Kidney (tissue), 14 donors: ENCODE measurements around the gene MAN1B1. TPM values are rescaled to one million over a fixed set of nuclear protein-coding genes. Genes with fewer than 3 reads are reported as not detected.
A peak's percentile ranks its signal among the peaks of the same experiment; 100 is the strongest.

Experiments used
- DNase-seq, 5 donors: peaks; one replicate each; pipeline ENCODE4 v3.0.0-alpha.2; 2013 to 2020
- FAIRE-seq: peaks from 2 replicates; lab custom pipeline; 2012; peaks lifted over from hg19 to GRCh38; lab: Jason Lieb, UNC
- H3K27ac ChIP-seq, 2 donors: one replicate each; pipeline ENCODE4 v1.7.0; 2013; ENCODE audit warnings: low read depth in 2 of 2, low read length in 2 of 2, inconsistent platforms in 1 of 2
- H3K27me3 ChIP-seq: one replicate; pipeline ENCODE4 v1.7.1; 2013; ENCODE audit warnings: low read length, inconsistent platforms; ENCODE audit not compliant: control insufficient read depth, insufficient read depth
- H3K36me3 ChIP-seq, 3 donors: one replicate each; pipeline versions ENCODE4 v1.7.0 to v1.7.1; 2013; ENCODE audit warnings: low read length in 3 of 3, control low read depth in 1 of 3, inconsistent platforms in 1 of 3; ENCODE audit not compliant: insufficient read depth in 3 of 3, control insufficient read depth in 2 of 3
- H3K4me1 ChIP-seq, 3 donors: one replicate each; pipeline versions ENCODE4 v1.7.0 to v1.7.1; 2013; ENCODE audit warnings: low read length in 3 of 3, inconsistent platforms in 1 of 3, low read depth in 1 of 3; ENCODE audit not compliant: control insufficient read depth in 2 of 3, insufficient read depth in 2 of 3
- H3K4me3 ChIP-seq, 3 donors: one replicate each; pipeline versions ENCODE4 v1.7.0 to v1.8.1; 2013; ENCODE audit warnings: low read length in 3 of 3, control low read depth in 1 of 3, inconsistent platforms in 1 of 3
- H3K9ac ChIP-seq, 3 donors: one replicate each; pipeline versions ENCODE4 v1.7.0 to v1.7.1; 2013; ENCODE audit warnings: low read length in 3 of 3, control low read depth in 1 of 3, inconsistent platforms in 1 of 3
- H3K9me3 ChIP-seq, 3 donors: one replicate each; pipeline versions ENCODE4 v1.7.0 to v1.7.1; 2013; ENCODE audit warnings: low read length in 3 of 3, control low read depth in 1 of 3, inconsistent platforms in 1 of 3; ENCODE audit not compliant: control insufficient read depth in 2 of 3, insufficient read depth in 1 of 3
- intact Hi-C: fragments of 100-400 bp; cut with DNase I; formaldehyde crosslinking; loops from one replicate; pipeline ENCODE4 v1.11.1; 2022
- polyA plus RNA-seq: library from polyadenylated mRNA; stranded (reverse); fragments of 350-450 nt; fragmentation: Illumina TruSeq; extraction: RNeasy Lipid Tissue Mini Kit (QIAGEN cat#74804); gene quantifications from one replicate; pipeline ENCODE4 v1.2.3, GENCODE V29; 2014; ENCODE audit warnings: low read depth, low replicate concordance; ENCODE audit not compliant: insufficient read depth
- total RNA-seq: library from RNA; stranded (reverse); fragmentation: NEBNext Ultra II Directional; extraction: Animal tissue kit (Norgen Biotek cat#: 25700); gene quantifications from one replicate; pipeline ENCODE4 v1.2.1, GENCODE V29; 2021
- TF ChIP-seq, protein P1 (sequence below): IDR thresholded peaks from 3 replicates; pipeline ENCODE4 v1.5.1; 2012; ENCODE audit warnings: mild to moderate bottlenecking, moderate library complexity, borderline replicate concordance; ENCODE audit not compliant: insufficient read depth; ENCODE audit errors: extremely low read depth
- donor health status: control.
- donor health status: control.
- donor health status: control.
- donor health status: control.
- donor health status: control.
- donor health status: DM: yes; HTN: yes; CAD: no.
- donor health status: Normal renal cell carcinoma (clear cell type).

MAN1B1 gene
- total and polyA plus RNA-seq, 2 donors from 2014 or later: 57.3 to 63.2 TPM

DNA sequence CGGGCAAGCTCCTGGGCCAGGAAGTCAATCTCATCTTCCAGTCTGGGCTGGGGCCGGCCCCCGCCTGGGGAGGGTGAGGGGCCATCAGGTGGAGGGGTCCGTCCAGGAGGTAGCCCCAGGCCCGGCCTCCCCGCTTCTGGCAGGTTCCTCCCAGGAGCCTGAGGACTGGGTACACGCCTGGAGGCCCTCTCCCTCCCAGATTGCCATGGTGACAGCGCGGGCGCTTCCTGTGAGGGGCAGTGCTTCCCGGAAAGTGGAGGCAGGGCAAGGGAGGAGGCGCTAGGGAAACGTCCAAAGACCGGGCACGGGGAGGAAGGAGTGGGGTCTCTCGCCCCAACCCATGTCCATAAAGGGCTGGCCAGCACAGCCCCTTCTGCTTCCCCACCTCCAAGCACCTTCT, 45.7 kb upstream of the MAN1B1 start:
- Histone ChIP-seq H3K9me3 (no peaks in the 10 kb centered on the region), H3K4me3 (no peak overlapping the region), H3K36me3 (no peaks in the 10 kb centered on the region), H3K27ac (no peak overlapping the region), H3K27me3 (peaks cover 6% of the 10 kb centered on the region), H3K4me1 (peaks cover 0 to 21% (median 0%) of the 10 kb centered on the region in 3 donors), H3K9ac (no peak overlapping the region)
- intact Hi-C loops: no loop called here
- peak; percentile 77 to 91 (median 78) for DNase-seq
- TF ChIP-seq, protein P1, sequence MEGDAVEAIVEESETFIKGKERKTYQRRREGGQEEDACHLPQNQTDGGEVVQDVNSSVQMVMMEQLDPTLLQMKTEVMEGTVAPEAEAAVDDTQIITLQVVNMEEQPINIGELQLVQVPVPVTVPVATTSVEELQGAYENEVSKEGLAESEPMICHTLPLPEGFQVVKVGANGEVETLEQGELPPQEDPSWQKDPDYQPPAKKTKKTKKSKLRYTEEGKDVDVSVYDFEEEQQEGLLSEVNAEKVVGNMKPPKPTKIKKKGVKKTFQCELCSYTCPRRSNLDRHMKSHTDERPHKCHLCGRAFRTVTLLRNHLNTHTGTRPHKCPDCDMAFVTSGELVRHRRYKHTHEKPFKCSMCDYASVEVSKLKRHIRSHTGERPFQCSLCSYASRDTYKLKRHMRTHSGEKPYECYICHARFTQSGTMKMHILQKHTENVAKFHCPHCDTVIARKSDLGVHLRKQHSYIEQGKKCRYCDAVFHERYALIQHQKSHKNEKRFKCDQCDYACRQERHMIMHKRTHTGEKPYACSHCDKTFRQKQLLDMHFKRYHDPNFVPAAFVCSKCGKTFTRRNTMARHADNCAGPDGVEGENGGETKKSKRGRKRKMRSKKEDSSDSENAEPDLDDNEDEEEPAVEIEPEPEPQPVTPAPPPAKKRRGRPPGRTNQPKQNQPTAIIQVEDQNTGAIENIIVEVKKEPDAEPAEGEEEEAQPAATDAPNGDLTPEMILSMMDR: no peak
- FAIRE-seq: no peak

DNA sequence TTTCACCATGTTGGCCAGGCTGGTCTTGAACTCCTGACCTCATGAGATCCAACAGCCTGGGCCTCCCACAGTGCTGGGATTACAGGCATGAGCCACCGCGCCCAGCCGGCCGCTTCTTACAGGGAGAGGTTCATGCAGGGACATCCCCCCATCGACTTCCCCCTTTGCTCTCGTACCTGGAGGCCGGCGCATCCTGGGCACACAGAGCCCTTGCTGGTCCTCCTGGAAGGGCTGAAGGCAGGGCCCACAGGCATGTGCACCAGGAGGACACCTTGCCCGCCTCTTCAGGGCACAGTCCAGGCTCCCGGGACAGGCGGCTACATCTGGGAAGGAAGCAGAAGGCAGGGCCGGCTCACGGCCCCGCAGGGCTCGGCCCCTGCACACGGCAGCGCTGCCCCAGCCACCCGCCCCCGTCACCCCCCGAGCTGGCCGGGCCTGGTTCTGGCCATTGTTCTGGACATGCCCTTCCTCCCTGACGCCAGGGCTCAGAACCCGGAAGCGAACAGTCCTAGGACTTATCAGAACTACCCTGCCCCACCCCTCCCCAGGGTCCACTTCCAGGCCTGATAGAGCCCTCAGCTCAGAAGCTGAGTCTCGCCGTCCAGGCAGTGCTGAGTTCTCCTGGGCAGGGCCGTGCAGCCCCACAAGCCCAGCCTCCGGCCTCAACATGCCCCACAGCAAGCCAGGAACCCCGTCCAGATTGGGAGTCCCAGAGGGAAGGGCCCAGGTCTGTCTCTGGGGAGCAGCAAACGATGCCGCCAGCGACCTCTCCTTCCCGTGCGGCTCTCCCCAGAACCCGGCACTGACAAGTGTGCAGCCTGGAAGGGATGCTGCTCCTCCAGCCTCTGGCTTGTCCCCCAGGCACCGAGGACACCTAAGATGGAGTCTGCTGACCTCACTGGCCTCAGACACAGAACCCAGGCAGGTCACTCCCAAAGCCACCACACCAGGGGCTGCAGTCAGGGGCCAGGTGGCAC, 43.7 kb upstream of the MAN1B1 start:
- no peak for DNase-seq
- Histone ChIP-seq H3K36me3 (no peaks in the 10 kb centered on the region), H3K27me3 (peaks cover 12% of the 10 kb centered on the region), H3K27ac (peak overlapping the region; percentile 16 to 65), H3K9me3 (no peaks in the 10 kb centered on the region), H3K9ac (no peak overlapping the region), H3K4me3 (no peak overlapping the region), H3K4me1 (peaks cover 0 to 21% (median 0%) of the 10 kb centered on the region in 3 donors)
- TF ChIP-seq, protein P1: no peak
- no peak for FAIRE-seq
- intact Hi-C loops: no loop called here

DNA sequence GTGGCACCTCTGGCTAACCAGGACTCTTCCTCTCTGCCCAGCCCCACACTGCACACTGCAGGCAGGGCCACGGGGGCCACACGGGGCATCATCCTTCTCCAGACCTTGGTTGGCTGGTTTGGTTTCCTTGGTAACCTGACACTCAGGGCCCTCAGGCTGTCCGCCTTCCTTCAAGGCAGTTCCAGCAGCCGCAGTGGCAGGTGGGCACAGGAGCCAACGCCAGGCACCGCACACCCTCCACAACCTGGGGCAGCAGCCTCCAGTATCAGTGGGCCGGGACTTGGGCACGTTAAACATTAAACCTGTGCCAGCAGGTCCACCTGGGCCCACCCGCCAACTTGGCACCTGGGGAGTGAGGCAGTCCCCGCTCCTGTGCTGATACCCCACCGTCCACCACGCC, 42.7 kb upstream of the MAN1B1 start:
- TF ChIP-seq, protein P1: no peak
- Histone ChIP-seq H3K9me3 (no peaks in the 10 kb centered on the region), H3K4me3 (no peak overlapping the region), H3K27ac (peak overlapping the region; percentile 16 to 65), H3K9ac (no peak overlapping the region), H3K36me3 (no peaks in the 10 kb centered on the region), H3K27me3 (peaks cover 16% of the 10 kb centered on the region), H3K4me1 (peaks cover 0 to 21% (median 0%) of the 10 kb centered on the region in 3 donors)
- DNase-seq: peak in 1 of 5 donors; percentile 56
- FAIRE-seq: no peak
- intact Hi-C loops: no loop called here
